DND-41 (cell line): Measurements from ENCODE around the gene SEMA3B.

ENCODE experiments used
- ATAC-seq: fragments of 200-7000 bp; cut with Tn5 transposase; 3 replicates; pipeline ENCODE4 v1.9.1; 2021; ENCODE audit warnings: low read depth; ENCODE audit not compliant: insufficient read depth
- DNase-seq: peaks from one replicate; pipeline ENCODE4 v3.0.0-alpha.2; 2020
- H2AFZ ChIP-seq: 2 replicates; pipeline ENCODE4 v1.6.0; 2012; ENCODE audit warnings: low read depth, low read length
- H3K27ac ChIP-seq: 2 replicates; pipeline ENCODE4 v1.5.1; 2012; ENCODE audit warnings: low read length, inconsistent platforms
- H3K27me3 ChIP-seq: fragments of 200-600 bp; sonication (generic); 2 replicates; pipeline ENCODE4 v1.6.0; 2012; ENCODE audit warnings: low read length, mild to moderate bottlenecking, inconsistent platforms; ENCODE audit not compliant: insufficient read depth, poor library complexity
- H3K36me3 ChIP-seq: 2 replicates; pipeline ENCODE4 v1.5.1; 2012; ENCODE audit warnings: low read length, inconsistent platforms; ENCODE audit not compliant: insufficient read depth
- H3K4me1 ChIP-seq: 2 replicates; pipeline ENCODE4 v1.5.1; 2012; ENCODE audit warnings: mild to moderate bottlenecking, low read length; ENCODE audit not compliant: insufficient read depth
- H3K4me2 ChIP-seq: 2 replicates; pipeline ENCODE4 v1.6.0; 2012; ENCODE audit warnings: mild to moderate bottlenecking, moderate library complexity, low read length, inconsistent platforms; ENCODE audit not compliant: insufficient read depth
- H3K4me3 ChIP-seq, 2 experiments: fragments of 200-600 bp in 1 of 2; shearing (Covaris generic) in 1 of 2; 2 replicates each; pipeline ENCODE4 v1.5.1; 2012 to 2016; ENCODE audit warnings: inconsistent platforms in 2 of 2, low read length in 2 of 2, mild to moderate bottlenecking in 2 of 2, low read depth in 1 of 2, moderate library complexity in 1 of 2
- H3K79me2 ChIP-seq: 2 replicates; pipeline ENCODE4 v1.6.0; 2012; ENCODE audit warnings: low read length, inconsistent platforms; ENCODE audit not compliant: insufficient read depth
- H3K9ac ChIP-seq: 2 replicates; pipeline ENCODE4 v1.6.0; 2012; ENCODE audit warnings: low read depth, mild to moderate bottlenecking, inconsistent platforms, low read length, moderate library complexity
- H3K9me3 ChIP-seq: 2 replicates; pipeline ENCODE4 v1.5.1; 2012; ENCODE audit warnings: low read length, moderate library complexity, mild to moderate bottlenecking, inconsistent platforms; ENCODE audit not compliant: insufficient read depth, severe bottlenecking
- H4K20me1 ChIP-seq: 2 replicates; pipeline ENCODE4 v1.6.0; 2012; ENCODE audit warnings: low read length; ENCODE audit not compliant: insufficient read depth
- EZH2 ChIP-seq: IDR thresholded peaks from 3 replicates; pipeline ENCODE4 v1.6.1; 2012; ENCODE audit warnings: borderline replicate concordance, low read depth, mild to moderate bottlenecking, moderate library complexity, low read length, inconsistent platforms; ENCODE audit not compliant: severe bottlenecking
- TF ChIP-seq, protein P1 (sequence below): IDR thresholded peaks from 2 replicates; pipeline ENCODE4 v1.5.1; 2012; ENCODE audit warnings: borderline replicate concordance, low read length, moderate library complexity, mild to moderate bottlenecking; ENCODE audit not compliant: poor library complexity, severe bottlenecking; ENCODE audit errors: extremely low read depth

Gene SEMA3B

DNA sequence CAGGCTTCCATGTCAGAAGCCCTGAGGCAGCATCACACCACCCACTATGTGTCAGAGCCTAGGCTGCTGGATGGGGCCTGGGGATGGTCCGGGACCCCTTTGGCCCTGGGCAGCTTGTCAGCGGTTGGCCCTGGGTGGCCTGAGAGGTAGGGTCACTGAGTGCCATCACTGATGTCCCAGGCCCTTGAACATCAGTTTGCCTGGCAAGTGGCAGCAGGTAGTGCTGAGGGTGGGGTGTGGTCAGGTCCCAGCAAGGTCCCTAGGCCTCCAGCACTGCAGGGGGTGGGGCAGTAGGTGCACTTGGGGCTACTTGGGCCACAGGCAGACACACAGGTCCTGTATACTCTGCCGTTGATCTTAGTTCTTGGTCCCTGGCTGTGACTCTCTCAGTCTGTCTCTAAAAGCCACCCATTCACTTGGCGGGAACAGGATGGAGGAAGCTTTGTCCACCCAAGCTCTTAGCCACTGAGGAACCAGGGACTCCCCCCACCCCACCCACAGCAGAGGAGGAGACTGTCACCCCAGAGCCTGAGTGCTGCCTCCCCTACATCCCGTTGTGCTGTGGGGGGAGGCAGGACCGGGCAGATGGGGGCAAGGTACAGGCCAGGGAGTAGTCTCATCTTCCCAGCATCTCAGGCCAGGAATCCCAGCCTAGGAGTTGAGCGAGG lies 27.1 kb upstream of the SEMA3B start:
- Histone ChIP-seq H4K20me1 (peaks cover 82% of the 10 kb centered on the region), H3K79me2 (peaks cover 97% of the 10 kb centered on the region), H3K4me1 (peaks cover 62% of the 10 kb centered on the region), H3K9ac (no peak overlapping the region), H3K27me3 (no peaks in the 10 kb centered on the region), H3K27ac (no peak overlapping the region), H2AFZ (no peak overlapping the region), H3K4me2 (no peak overlapping the region), H3K4me3 (no peak overlapping the region), H3K36me3 (peaks cover 64% of the 10 kb centered on the region), H3K9me3 (no peaks in the 10 kb centered on the region)
- ATAC-seq (no peak), DNase-seq (no peak)
- TF ChIP-seq EZH2: no peak
- TF ChIP-seq, protein P1, sequence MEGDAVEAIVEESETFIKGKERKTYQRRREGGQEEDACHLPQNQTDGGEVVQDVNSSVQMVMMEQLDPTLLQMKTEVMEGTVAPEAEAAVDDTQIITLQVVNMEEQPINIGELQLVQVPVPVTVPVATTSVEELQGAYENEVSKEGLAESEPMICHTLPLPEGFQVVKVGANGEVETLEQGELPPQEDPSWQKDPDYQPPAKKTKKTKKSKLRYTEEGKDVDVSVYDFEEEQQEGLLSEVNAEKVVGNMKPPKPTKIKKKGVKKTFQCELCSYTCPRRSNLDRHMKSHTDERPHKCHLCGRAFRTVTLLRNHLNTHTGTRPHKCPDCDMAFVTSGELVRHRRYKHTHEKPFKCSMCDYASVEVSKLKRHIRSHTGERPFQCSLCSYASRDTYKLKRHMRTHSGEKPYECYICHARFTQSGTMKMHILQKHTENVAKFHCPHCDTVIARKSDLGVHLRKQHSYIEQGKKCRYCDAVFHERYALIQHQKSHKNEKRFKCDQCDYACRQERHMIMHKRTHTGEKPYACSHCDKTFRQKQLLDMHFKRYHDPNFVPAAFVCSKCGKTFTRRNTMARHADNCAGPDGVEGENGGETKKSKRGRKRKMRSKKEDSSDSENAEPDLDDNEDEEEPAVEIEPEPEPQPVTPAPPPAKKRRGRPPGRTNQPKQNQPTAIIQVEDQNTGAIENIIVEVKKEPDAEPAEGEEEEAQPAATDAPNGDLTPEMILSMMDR: no peak

DNA sequence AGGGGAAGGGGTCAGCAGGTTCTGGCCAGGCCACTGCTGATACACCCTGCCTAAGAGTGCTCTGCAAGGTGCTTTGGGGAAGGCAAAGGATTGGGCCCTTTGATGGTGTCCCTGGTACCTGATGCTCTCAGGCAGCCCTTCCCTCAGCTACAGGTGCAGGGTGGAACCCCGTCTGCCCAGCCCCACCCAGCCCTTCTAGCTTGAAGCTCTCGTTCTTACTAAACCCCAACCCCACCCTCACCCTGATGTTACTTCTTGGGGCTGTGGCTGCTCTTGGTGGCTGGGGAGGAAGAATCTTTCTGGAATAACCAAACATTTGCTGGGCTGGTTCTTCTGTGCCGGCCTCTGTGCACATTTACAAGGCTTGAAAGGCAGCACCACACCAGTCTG lies 26.6 kb upstream of the SEMA3B start:
- Histone ChIP-seq H3K9ac (no peak overlapping the region), H3K4me1 (peaks cover 68% of the 10 kb centered on the region), H3K79me2 (peaks cover 97% of the 10 kb centered on the region), H4K20me1 (peaks cover 84% of the 10 kb centered on the region), H3K4me3 (no peak overlapping the region), H3K4me2 (no peak overlapping the region), H3K27me3 (no peaks in the 10 kb centered on the region), H3K9me3 (no peaks in the 10 kb centered on the region), H2AFZ (no peak overlapping the region), H3K36me3 (peaks cover 69% of the 10 kb centered on the region), H3K27ac (no peak overlapping the region)
- no peak for TF ChIP-seq EZH2
- TF ChIP-seq, protein P1: no peak
- no peak for ATAC-seq
- DNase-seq: no peak

GRCh38 chr3:50242851-50243542 lies 25.9 kb upstream of the SEMA3B start:
- Histone ChIP-seq H3K27ac (no peak overlapping the region), H2AFZ (no peak overlapping the region), H3K79me2 (peaks cover 97% of the 10 kb centered on the region), H3K9ac (no peak overlapping the region), H3K4me2 (no peak overlapping the region), H3K9me3 (no peaks in the 10 kb centered on the region), H3K27me3 (no peaks in the 10 kb centered on the region), H3K36me3 (peaks cover 75% of the 10 kb centered on the region), H3K4me3 (no peak overlapping the region), H3K4me1 (peaks cover 70% of the 10 kb centered on the region), H4K20me1 (peaks cover 90% of the 10 kb centered on the region)
- DNase-seq: no peak
- ATAC-seq: no peak
- TF ChIP-seq, protein P1: no peak
- no peak for TF ChIP-seq EZH2
